ENCODE results near the gene SELENBP1. TPM values are rescaled to one million over a fixed set of nuclear protein-coding genes. Genes with fewer than 3 reads are reported as not detected.
"Not testable (repeated sequence)": the region's sequence is repeated elsewhere in the genome, so short reads cannot be mapped to it uniquely, and the experiment has no call there.

SELENBP1 gene
- total RNA-seq, 1 donor from 2014 or later = 71.9 TPM

DNA sequence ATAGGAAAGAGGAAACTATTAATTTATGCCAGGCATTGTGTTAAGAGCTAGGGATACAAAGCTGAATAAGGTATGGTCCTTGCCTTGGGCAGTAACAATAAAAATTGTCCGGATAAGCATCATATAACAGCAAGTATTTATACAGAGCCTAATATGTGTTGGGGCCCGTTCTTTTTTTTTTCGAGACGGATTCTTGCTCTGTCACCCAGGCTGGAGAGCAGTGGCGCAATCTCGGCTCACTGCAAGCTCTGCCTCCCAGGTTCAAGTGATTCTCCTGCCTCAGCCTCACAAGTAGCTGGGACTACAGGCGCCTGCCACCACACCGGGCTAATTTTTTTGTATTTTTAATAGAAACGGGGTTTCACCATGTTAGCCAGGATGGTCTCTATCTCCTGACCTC is 22.2 kb downstream of the SELENBP1 start:
- ATAC-seq; intact Hi-C loops (cut with DNase I); DNase-seq (ENCODE audit: low spot score): not testable (repeated sequence)

DNA sequence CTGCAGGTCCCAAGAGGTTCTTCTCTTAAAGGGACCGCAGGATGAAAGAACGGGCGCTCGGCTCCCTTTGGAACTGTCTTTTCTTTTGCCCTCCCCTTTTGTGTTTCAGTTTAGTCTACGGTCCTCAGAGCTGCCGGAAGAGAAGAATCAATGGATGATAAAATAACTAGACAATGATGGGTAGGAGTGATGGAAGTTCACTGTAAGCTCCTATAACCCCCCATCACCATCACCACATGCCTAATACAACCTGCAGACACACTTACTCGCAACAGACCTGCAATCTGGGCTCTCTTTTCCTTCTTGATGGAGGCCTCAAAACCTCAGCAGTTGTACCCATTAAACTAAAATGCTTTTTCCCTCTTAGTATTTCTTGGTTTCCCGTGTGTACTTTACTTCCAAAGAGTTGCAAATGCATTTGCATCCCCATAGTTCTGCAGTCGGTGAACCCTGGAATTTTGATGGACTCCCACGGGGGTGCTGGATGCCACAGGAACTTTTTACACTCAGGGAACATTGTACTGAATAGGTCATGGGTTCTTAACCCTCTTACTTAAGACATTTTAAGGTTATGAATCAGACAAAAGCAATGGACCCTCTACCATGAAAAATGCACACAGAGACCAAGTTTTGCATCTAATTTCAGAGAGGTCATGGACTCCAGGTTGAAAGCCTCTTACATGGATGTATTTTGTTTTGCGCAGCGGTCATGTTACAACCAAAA is 24.8 kb downstream of the SELENBP1 start:
- intact Hi-C loops (cut with DNase I) = loop anchor here (10.0 kb wide), 1 partner anchor 47 kb away; the partner anchor contains the start of gene PSMB4
- ATAC-seq (no peak), DNase-seq (ENCODE audit: low spot score) (no peak)

DNA sequence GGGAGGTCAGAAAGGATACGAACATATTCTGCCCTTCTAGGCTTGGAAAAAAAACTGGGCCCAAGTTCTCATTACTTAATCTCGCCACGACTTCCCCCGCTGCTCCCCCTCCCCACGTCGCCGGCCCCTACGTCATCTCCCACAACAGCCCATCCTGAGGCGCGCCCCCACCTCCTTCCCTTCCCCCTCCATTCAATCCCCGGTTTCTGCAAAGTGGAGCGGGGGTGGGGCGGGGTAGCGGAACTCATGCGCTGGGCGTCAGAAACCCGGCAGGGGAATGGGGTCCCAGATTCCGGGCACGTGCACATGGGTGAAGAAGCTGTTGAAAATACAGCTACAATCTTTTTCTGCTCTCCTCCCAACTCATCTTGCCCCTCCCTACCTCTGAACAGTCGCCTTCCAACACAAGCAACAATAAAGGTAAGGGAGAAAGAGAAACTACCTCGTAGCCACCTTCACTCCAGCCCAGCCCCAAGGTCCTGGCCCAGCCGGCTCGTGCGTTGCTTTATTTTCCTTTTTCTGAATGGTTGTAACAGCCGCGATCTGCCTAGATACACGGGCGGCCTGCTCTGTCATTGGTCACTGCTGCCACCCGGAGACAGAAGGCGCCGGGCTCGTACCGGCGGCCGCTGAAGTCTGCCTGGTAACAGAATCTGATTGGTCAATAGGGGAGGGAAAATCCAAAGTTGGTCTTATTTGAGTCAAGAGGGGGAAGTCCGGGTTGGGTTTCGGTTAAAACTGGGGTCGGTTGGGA is 25.6 kb downstream of the SELENBP1 start, which contains the start of gene RFX5:
RFX5 (minus strand) TSS at position 484 of the 754 bp plus-strand sequence. CDS start 932 bp downstream, outside the sequence.
- ATAC-seq = peak; percentile 99
- intact Hi-C loops (cut with DNase I) = loop anchor here (10.0 kb wide), 1 partner anchor 48 kb away; the partner anchor contains the start of gene PSMB4
- peak; percentile 93 for DNase-seq (ENCODE audit: low spot score)

DNA sequence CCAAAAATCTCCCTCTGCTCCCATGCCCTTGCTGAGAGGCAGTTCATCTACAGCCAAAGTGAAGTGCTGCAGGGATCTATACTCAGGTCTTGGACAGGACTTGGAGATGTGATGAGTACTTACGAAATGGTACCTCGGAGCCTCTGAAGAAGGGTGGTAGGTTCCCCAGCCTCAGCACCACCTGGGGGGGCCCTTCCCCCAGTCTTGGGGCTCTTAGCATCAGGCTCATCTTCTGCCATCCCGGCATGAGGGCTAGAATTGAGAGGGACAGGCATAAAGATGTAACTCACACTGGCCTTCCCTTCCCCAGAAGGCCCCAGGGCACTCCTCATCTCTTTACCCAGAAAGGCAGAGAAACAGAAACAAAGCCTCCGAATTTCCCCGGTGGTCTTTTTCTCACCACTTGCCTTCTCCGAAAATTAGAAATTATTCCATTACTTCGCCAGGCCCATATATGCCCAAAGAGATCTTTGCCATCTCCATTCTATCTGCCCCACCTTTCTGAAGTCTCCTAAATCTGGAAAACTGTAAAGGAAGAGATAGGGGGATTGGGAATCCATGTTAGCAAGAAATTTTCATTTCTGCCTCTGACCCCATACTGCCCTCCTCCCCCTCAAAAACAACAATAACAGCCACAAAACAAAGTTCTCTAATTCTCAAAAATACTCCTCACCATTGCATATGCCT is 26.3 kb downstream of the SELENBP1 start:
- intact Hi-C loops (cut with DNase I) = loop anchor here (10.0 kb wide), 1 partner anchor 49 kb away; the partner anchor contains the start of gene PSMB4
- no peak for ATAC-seq
- no peak for DNase-seq (ENCODE audit: low spot score)

DNA sequence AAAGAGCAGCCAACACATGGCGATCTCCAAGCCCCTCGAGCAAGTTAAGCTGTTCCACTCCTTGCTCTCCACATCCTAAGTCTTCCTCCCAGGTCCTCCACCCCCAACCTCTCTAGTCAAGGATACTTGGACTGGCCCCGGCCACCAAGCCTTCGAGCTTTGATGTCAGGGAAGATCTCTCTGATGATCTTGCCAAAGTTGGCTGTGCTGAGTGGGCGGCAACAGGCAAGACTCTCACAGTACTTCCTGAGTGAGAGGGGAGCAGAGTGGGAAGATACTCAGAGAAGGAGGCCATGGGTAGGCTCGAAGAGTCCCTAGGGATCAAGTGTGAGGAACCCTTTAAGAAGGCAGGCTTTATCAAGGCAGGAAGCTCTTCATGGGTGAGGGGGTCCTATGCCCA is 28.2 kb downstream of the SELENBP1 start:
- ATAC-seq (no peak), DNase-seq (ENCODE audit: low spot score) (no peak)
- intact Hi-C loops (cut with DNase I) = loop anchor here (5.0 to 10.0 kb wide), 2 partner anchors 42 to 51 kb away; partner anchors contain the start of gene PSMB4

DNA sequence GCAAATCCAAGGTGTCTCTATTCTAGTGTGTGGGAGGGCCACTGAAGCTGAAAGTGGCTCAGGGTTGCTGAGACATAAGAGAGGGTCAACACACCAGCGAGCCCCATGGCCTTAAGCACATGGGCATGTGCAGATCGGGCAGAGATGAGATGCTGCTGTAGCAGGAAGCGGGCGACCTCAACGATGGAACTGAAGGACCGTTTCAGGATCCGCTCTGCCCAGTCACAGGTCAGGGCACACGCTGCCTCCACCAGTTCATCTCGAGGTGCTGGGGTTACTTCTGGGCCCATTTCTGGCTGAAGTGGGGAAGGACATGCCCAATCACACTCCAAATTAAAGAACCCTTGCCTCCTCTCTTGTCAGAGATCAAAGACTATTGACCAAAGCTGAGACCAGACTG is 28.9 kb downstream of the SELENBP1 start:
- no peak for ATAC-seq
- intact Hi-C loops (cut with DNase I) = loop anchor here (5.0 to 10.0 kb wide), 2 partner anchors 41 to 51 kb away; partner anchors contain the start of gene PSMB4
- no peak for DNase-seq (ENCODE audit: low spot score)

DNA sequence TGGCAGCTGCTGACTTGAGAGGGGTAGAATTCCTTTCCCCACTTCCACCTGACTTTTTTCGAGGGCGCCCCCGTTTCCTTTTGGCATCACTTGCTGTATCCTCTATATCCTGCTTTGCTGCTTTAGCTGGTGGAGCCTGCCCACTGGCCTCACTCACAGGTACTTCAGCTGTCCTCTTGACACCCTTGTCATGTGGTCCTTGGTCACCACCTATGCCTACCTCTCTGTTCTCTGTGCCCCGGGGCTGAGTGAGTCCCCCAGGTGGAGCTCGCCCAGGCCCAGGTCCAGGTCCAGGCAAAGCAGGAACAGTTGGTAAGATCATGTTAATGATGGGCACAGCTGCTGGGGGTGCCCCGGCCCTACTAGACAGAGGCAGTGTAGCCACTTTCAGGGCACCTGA is 29.9 kb downstream of the SELENBP1 start:
- DNase-seq (ENCODE audit: low spot score) (no peak), ATAC-seq (no peak)
- intact Hi-C loops (cut with DNase I) = loop anchor here (5.0 to 10.0 kb wide), 2 partner anchors 40 to 52 kb away; partner anchors contain the start of gene PSMB4

DNA sequence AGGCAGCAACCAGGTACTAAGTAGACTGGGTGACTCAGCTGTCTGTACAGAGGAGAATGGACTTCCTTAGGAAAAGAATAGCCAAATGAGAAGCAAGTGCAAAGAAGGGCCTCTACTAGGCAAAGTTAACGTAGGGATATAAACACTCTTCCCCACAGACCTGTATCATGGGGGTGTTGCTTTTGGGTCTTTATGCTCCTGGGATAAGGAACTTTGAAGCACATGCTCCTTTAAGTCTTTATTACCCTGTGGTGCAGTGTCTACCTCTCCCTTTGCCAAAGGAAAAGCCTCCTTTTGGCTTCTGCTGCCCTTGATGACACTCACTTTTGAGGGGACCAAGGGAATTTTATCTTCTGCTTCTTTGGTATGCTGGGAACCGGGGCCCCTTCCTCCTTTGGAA is 30.5 kb downstream of the SELENBP1 start:
- DNase-seq (ENCODE audit: low spot score) (no peak), ATAC-seq (no peak)
- intact Hi-C loops (cut with DNase I) = loop anchor here (5.0 to 10.0 kb wide), 2 partner anchors 40 to 53 kb away; partner anchors contain the start of gene PSMB4

DNA sequence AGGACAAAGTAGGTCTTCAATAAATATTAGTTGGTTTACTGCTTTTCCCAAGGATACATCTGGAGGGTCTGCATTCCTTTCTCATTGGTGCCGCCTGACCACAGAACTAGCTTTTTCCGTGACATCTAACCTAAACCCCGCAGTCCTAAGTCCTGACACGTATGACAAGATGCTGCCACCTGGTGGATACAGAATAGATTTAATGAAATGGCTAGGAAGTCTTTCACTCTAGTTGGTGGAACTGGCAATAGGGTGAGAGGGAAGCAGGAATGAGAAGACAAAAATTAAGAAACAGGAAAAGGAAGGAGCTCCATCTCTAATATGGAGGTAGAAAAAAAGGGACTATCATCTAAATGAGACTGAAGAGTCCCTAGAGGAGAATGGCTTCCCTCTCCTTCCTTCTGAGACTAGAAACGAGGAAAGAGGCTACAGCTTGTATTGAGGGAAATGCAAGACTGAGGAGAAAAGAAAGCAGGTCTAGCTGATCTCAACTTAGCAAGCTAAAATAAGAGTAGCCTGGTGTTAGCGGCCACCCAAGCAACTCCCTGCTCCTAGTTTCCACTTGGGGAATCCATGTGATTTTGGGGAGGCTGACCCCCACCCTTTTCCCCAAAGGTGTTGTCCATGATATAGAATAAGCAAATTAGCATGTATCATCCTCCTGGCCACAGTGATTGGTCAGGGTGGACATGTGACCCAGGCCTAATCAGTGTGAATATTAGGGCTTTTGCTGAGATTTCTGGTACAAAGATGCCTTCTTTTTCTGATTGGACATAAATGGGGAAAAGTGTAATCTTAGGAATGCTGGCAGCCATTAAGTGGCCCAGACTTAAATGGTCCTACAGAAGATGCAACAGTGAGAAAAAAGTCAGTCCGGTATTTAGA is 31.4 kb downstream of the SELENBP1 start:
- DNase-seq (ENCODE audit: low spot score) (no peak), ATAC-seq (peak; percentile 91)
- intact Hi-C loops (cut with DNase I) = loop anchor here (5.0 to 10.0 kb wide), 2 partner anchors 39 to 54 kb away; partner anchors contain the start of gene PSMB4

DNA sequence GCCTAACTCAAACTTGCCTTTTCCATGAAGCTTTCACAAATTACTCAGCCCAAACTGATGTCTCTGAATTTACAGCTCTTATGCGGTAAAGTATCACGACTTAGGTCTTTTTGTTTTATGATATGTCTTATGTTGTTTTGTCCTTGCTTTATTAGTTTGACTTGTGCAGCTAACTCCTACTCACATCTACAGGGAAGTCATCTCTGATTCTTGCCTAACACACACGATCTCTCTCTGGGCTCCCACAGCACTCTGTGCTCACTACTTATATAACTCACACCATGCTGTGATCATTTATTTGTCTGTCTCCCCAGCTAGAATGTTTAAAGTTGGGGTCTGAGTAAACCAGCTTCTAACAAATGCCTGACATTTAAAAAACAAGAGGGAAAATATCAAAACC is 35.9 kb downstream of the SELENBP1 start:
- intact Hi-C loops (cut with DNase I) = no loop called here
- DNase-seq (ENCODE audit: low spot score) (no peak), ATAC-seq (no peak)

DNA sequence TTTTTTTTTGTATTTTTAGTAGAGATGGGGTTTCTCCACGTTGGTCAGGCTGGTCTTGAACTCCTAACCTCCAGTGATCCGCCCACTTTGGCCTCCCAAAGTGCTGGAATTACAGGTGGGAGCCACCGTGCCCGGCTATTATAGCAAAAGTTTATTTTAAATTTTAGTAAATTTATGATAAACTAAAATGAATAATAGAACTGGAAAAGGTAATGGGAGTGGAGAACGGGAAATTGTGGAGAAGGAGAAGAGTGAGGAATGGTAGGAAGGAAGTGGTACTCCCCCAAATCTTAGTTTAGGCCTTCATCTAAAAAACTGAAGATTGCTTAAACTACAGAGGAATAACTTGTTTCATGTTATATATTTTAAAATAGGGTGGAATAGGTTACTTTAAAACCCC is 37.7 kb downstream of the SELENBP1 start:
- no peak for ATAC-seq
- DNase-seq (ENCODE audit: low spot score) = no peak
- intact Hi-C loops (cut with DNase I) = no loop called here

DNA sequence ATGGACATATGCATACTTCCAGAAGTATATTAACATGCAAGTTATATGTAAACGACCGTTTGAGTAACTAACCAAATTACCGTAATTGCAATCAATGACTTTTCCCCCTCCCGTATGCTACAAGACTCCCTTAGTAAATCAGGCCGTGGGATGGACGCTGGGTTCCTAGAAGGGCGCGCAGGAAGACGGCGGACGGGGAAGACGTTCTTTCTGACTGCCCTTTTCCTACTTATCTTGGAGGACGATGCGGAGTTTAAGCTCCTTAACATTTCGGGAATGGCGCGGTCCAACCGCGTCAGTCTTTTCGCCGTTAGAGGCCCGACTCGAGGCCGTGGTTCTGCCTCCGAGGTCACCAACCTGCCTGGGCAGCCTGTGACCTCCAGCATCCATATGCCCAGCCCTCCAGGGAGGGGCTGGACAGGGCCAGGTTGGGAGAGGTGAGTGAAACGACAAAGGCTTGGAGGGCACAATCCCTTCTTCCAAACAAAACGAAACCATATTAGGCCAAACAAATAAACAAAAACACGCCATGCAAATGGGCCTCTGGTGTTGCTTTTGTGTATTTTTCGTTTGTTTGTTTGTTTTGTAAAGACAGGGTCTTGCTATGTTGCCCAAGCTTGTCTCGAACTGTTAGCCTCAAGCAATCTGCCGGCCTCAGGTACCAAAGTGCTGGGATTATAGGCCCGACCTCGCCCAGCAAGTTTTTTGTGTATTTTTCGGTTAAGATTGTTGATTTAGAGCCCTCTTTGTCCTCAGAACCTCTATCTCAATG is 44.4 kb downstream of the SELENBP1 start:
- intact Hi-C loops (cut with DNase I) = no loop called here
- DNase-seq (ENCODE audit: low spot score) (peak; percentile 63), ATAC-seq (peak; percentile 27)

DNA sequence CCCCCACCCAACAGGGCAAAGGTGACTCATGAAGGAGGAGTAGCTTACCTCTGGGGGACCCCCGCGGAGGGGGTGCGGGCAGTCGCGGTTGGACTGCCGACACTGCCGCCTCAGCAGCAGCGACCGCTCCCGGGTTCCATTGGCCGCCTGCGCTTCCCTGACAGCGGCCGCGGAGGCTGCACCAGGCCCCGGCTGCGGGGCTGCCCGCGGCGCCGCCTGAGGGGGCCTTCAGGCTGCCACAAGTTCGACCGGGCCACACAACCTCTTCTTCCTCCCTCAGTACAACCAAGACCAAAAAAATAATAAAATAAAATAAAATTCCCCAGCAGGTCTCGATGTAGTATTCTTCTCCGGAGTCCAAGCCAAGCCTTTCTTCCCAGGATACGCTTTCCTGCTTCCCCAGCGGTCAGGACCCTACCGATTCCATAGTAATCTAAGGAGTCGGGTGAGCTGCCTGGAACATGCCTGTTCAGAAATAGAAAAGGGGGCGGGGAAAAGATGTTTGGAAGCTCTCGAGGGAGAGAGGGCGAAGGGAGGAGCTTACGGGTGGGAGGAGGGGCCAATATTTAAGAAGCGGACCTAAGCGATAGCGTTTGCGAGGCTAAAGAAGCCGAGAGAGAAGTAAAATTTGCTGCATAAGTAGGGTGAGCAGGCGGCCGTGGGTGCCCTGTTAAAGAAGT is 45.1 kb downstream of the SELENBP1 start, which contains the start of gene PI4KB:
PI4KB (minus strand) TSS at position 194 of the 680 bp plus-strand sequence. CDS start 10,935 bp downstream, outside the sequence.
- ATAC-seq (peak; percentile 99), DNase-seq (ENCODE audit: low spot score) (peak; percentile 92)
- intact Hi-C loops (cut with DNase I) = no loop called here

DNA sequence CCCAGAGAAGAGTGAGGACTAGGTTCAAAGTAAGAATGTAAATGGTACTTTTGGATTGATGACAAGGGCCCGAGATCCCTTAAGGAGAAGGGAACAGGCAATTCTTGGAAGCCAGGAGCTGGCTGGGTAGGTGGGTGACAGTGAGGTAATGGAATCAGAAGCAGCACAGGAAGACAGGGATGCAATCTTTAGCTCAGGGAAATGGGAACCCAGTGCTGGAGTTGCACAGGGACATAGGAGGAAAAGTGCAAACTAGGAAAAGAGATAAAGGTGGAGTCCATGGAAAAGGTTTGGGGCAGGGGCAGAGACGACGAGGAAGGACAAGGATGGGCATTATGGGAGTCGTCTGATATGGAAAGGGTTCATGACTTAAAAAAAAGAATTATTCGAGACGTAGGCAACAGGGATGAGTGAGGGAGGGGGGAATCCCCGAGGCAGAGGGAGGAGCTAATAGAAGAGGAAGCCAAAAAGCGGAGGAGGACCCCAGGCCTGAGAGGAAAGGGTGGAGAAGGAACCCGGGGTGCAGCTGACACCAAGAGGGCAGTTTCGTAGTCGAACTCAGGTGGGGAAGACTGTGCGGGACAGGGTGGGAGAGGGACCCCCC is 45.8 kb downstream of the SELENBP1 start:
- DNase-seq (ENCODE audit: low spot score) = peak; percentile 71
- ATAC-seq = peak; percentile 58
- intact Hi-C loops (cut with DNase I) = no loop called here

DNA sequence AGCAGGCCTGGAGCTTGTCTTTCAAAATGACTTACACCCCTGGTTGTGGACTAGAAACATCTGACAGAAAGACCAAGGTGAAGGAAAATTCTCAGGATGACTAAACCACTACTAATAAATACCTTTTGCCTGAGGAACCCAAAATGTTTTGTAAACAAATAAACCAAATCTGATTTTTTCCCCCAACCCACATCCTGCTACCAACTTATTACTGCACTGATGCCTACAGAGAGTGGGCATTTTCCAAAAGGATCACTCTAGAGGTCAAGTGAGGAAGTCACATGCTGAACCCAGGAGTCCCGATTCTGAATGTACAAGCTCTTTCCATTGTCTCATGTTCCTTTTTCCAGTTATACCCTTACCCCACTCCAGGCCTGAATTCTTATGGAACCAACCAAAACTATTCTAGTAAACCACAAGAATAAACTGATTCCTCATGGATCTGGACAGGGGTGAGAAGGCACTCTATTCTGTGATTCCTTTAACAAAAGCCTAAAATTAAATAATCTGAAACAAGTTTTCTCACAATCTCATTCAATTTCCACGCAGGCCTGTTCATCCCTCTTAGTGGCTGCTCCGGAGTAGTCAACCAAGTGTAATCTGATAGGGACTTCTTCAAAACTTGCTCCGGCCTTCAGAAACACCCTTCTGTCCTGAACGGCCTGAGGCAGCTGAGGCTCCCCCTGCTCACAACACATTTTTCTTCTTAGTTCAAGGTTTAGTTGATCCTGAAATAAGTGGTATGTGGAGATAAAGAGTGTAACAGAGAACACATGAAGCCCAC is 46.7 kb downstream of the SELENBP1 start:
- DNase-seq (ENCODE audit: low spot score) (no peak), ATAC-seq (no peak)
- intact Hi-C loops (cut with DNase I) = no loop called here

DNA sequence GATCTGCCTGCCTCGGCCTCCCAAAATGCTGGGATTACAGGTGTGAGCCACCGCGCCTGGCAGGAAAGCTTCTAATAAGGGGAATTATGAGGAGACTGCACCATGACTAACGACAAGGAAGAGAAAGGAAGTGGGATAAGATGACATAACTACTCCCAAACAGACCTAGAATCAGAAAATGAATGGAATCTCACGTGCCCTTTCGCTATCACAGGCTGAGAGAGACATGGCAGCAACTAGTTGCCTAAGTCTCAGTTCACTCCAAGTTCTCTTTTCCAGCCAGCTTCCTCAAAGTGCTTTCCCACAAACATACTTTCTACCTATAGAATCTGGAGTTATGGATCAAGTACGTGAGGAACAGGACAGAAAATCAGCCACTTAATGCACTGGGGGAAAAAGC is 47.3 kb downstream of the SELENBP1 start:
- no peak for DNase-seq (ENCODE audit: low spot score)
- intact Hi-C loops (cut with DNase I) = no loop called here
- ATAC-seq = no peak
